AG08395 (cell line): Measurements from ENCODE around the gene NEK6.

Experiments
- DNase-seq: peaks from one replicate; pipeline ENCODE4 v3.0.0; 2012; ENCODE audit warnings: mixed read lengths, low spot score

NEK6 gene

GRCh38 chr9:124373851-124374250, 116.1 kb downstream of the NEK6 start:
- no peak for DNase-seq

- no peak for DNase-seq
Measured at GRCh38 chr9:124375726-124376125, 118.0 kb downstream of the NEK6 start.

GRCh38 chr9:124376329-124376728, 118.6 kb downstream of the NEK6 start:
- DNase-seq = no peak

GRCh38 chr9:124377551-124378406, 120.0 kb downstream of the NEK6 start:
- DNase-seq = no peak

- DNase-seq = peak; percentile 49
Measured at GRCh38 chr9:124381170-124381945, 123.6 kb downstream of the NEK6 start.

GRCh38 chr9:124384210-124384609, 126.5 kb downstream of the NEK6 start:
- no peak for DNase-seq

GRCh38 chr9:124384846-124385245, 127.1 kb downstream of the NEK6 start:
- no peak for DNase-seq

- no peak for DNase-seq
Measured at GRCh38 chr9:124385623-124386022, 127.9 kb downstream of the NEK6 start.

- no peak for DNase-seq
Measured at GRCh38 chr9:124386201-124386600, 128.5 kb downstream of the NEK6 start.

GRCh38 chr9:124388275-124389048, 130.7 kb downstream of the NEK6 start:
- DNase-seq = no peak

GRCh38 chr9:124389146-124389939, 131.6 kb downstream of the NEK6 start:
- DNase-seq = no peak

- peak; percentile 31 for DNase-seq
Measured at GRCh38 chr9:124390794-124391658, 133.3 kb downstream of the NEK6 start.

- DNase-seq = no peak
Measured at GRCh38 chr9:124392254-124392870, 134.6 kb downstream of the NEK6 start.

GRCh38 chr9:124392871-124393460, 135.2 kb downstream of the NEK6 start:
- peak; percentile 85 for DNase-seq

- DNase-seq = no peak
Measured at GRCh38 chr9:124394167-124394566, 136.4 kb downstream of the NEK6 start.

GRCh38 chr9:124394596-124394995, 136.8 kb downstream of the NEK6 start:
- DNase-seq = no peak

- no peak for DNase-seq
Measured at GRCh38 chr9:124395826-124396225, 138.1 kb downstream of the NEK6 start.

GRCh38 chr9:124398191-124398935, 140.6 kb downstream of the NEK6 start:
- DNase-seq = no peak
